DND-41 (cell line): ENCODE results near the gene HIVEP1.

Experiments
- EZH2 ChIP-seq: IDR thresholded peaks from 3 replicates; pipeline ENCODE4 v1.6.1; 2012; ENCODE audit warnings: borderline replicate concordance, low read depth, mild to moderate bottlenecking, moderate library complexity, low read length, inconsistent platforms; ENCODE audit not compliant: severe bottlenecking
- TF ChIP-seq, protein P1 (sequence below): IDR thresholded peaks from 2 replicates; pipeline ENCODE4 v1.5.1; 2012; ENCODE audit warnings: borderline replicate concordance, low read length, moderate library complexity, mild to moderate bottlenecking; ENCODE audit not compliant: poor library complexity, severe bottlenecking; ENCODE audit errors: extremely low read depth

DNA sequence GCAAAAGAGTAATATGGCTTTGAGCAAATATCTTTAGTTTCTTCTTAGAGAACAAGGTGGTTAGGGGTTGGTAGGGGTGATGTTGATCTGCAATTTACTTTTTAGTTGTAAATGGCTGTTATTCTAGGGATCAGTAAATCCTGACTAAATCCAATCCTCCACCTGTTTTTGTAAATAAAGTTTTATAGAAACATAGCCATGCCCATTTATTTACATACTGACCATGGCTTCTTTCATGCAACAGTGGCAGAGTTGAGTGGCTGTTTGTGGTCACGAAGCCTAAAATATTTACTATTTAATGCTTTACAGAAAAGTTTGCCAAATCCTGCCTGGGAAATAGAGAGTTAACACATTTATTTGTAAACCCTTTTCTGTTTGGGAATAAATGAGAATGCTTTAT lies 14.7 kb downstream of the HIVEP1 start:
- no peak for TF ChIP-seq EZH2
- TF ChIP-seq, protein P1, sequence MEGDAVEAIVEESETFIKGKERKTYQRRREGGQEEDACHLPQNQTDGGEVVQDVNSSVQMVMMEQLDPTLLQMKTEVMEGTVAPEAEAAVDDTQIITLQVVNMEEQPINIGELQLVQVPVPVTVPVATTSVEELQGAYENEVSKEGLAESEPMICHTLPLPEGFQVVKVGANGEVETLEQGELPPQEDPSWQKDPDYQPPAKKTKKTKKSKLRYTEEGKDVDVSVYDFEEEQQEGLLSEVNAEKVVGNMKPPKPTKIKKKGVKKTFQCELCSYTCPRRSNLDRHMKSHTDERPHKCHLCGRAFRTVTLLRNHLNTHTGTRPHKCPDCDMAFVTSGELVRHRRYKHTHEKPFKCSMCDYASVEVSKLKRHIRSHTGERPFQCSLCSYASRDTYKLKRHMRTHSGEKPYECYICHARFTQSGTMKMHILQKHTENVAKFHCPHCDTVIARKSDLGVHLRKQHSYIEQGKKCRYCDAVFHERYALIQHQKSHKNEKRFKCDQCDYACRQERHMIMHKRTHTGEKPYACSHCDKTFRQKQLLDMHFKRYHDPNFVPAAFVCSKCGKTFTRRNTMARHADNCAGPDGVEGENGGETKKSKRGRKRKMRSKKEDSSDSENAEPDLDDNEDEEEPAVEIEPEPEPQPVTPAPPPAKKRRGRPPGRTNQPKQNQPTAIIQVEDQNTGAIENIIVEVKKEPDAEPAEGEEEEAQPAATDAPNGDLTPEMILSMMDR, result no peak
